AG09309 (cell line): ENCODE results near the gene CACNA1F.
A peak's percentile ranks its signal among the peaks of the same experiment; 100 is the strongest.

Experiments used
- DNase-seq: peaks from one replicate; pipeline ENCODE4 v3.0.0-alpha.2; 2010; ENCODE audit warnings: low read depth
- H3K4me3 ChIP-seq: 2 replicates; pipeline ENCODE4 v1.5.1; 2011; ENCODE audit warnings: mild to moderate bottlenecking, low read depth, low read length, moderate library complexity; ENCODE audit not compliant: control insufficient read depth
- TF ChIP-seq, protein P1 (sequence below): IDR thresholded peaks from 2 replicates; pipeline ENCODE4 v1.5.1; 2011; ENCODE audit warnings: mild to moderate bottlenecking, low read depth, low read length, inconsistent platforms; ENCODE audit not compliant: insufficient read depth, control insufficient read depth; ENCODE audit errors: missing control alignments

Gene CACNA1F

DNA sequence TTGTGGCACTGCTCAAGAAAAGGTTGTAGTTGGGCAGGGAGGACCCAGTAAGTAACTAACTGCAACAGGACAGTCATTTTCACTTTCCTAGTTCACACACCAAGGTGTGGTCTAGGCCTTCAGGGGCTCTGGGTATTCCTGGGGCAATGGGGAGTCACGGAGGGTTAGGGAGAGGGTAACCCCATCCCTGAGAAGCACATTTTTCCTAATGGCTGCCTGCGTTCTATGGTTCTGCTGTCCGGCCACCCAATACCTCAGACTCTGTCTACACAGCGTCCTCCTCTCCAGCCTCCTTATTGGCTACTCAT is 35.5 kb upstream of the CACNA1F start:
- no peak for DNase-seq
- peak overlapping the region; percentile 58 for H3K4me3 ChIP-seq
- TF ChIP-seq, protein P1, sequence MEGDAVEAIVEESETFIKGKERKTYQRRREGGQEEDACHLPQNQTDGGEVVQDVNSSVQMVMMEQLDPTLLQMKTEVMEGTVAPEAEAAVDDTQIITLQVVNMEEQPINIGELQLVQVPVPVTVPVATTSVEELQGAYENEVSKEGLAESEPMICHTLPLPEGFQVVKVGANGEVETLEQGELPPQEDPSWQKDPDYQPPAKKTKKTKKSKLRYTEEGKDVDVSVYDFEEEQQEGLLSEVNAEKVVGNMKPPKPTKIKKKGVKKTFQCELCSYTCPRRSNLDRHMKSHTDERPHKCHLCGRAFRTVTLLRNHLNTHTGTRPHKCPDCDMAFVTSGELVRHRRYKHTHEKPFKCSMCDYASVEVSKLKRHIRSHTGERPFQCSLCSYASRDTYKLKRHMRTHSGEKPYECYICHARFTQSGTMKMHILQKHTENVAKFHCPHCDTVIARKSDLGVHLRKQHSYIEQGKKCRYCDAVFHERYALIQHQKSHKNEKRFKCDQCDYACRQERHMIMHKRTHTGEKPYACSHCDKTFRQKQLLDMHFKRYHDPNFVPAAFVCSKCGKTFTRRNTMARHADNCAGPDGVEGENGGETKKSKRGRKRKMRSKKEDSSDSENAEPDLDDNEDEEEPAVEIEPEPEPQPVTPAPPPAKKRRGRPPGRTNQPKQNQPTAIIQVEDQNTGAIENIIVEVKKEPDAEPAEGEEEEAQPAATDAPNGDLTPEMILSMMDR: no peak

DNA sequence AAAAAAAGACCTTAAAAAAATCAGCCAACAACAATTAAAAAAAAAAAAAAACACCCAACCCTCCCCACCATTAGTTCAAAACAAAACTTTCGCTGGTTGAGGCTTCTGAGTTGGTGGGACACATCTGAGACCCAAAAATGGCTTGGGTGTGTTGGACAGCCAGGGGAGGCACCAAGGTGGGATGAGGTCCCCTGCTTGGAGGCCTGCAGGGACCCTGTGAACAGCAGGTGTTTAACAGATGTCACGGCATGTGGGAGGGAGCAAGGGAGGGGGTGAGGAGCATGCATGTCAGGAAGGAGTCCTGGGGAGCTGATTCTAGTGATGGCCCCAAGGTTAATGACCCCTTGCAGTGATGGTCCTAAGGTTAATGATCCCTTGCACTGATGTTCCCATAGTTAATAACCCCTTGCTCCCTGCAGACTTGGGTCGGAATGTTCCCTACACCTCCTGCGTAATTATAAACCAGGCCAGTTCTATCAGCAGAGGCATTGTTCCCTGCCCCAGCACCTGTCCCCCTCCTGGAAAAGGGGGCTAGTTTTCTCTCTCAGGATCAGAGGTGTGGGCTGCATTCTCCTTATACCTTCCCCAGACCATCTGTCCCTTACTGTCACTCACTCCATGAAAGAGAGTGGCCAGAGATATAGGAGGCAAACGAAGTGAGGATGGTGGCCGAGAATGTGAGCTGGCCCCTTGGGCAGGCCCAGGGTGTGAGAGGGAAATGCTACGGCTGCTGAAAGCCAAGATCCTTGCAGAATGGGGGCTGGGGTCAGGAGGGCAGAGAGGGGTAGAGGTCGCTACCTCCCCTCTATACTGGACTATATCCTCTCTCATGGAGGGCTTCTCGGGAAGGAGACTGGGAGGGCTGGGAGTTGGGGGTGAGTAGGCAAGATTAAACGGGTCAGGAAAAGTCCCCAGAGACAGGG is 33.6 kb upstream of the CACNA1F start:
- TF ChIP-seq, protein P1: no peak
- no peak for DNase-seq
- no peak overlapping the region for H3K4me3 ChIP-seq

DNA sequence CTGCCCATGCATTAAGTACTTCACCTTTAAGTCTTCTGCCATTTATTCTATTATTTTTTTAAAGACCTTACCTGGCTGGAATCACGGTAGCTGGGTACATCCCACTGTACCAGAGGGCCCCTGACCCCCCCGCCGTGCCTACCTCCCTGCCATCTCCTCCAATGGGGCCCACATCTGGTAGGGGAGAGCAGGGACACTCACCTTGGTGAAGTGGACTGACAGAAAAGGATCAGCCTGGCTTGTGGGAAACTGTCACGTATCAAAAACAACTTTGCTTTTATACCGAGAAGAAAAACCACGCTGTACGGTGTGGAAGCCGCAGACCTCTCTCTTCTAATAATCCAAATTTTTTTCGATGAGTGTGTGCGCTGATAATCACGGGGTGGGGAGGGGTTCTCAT is 31.3 kb upstream of the CACNA1F start, which contains the start of gene FOXP3:
Gene FOXP3 (minus strand): TSS at position 251 of the 400 bp plus-strand sequence. CDS start 6,205 bp downstream, outside the sequence.
- no peak within 1 kb of the TSS for H3K4me3 ChIP-seq
- no peak for DNase-seq
- TF ChIP-seq, protein P1: no peak

DNA sequence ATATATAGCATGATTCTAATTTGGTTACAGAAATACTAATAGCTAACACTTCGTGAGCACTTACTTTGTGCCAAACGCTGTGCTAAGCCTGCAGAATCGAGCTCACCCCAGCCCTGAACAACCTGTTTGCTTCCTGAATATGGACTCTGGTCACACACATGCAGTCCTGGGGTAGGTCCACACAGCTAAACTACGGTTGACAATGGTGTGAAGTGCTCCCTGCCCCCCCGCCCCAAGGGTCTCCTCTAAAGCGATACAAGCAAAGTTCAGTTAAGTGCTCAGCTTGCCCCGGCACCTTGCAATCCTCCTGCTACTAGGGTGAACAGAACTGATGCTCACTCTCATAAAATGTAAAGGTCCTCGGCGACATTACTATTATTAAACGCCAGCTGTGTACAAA is 30.5 kb upstream of the CACNA1F start:
- H3K4me3 ChIP-seq: no peak overlapping the region
- TF ChIP-seq, protein P1: no peak
- no peak for DNase-seq

DNA sequence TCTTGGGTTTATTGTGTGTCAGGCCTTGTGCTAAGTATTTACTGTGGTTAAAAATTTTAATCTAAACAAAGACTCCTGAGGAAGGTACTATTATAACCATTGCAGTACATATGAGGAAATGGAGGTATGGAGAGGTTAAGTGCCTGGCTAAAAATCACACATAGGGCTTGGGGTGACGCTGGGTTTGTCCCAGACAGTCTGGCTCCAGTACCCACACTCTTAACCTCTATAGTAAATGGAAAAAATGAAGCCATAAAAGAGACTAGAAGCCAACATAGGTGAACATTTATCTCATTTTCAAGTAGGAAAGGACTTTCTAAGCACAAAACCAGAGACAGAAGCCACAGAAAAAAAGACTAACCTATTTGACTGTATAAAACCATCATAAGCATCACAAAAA is 29.5 kb upstream of the CACNA1F start:
- TF ChIP-seq, protein P1: no peak
- no peak overlapping the region for H3K4me3 ChIP-seq
- no peak for DNase-seq

DNA sequence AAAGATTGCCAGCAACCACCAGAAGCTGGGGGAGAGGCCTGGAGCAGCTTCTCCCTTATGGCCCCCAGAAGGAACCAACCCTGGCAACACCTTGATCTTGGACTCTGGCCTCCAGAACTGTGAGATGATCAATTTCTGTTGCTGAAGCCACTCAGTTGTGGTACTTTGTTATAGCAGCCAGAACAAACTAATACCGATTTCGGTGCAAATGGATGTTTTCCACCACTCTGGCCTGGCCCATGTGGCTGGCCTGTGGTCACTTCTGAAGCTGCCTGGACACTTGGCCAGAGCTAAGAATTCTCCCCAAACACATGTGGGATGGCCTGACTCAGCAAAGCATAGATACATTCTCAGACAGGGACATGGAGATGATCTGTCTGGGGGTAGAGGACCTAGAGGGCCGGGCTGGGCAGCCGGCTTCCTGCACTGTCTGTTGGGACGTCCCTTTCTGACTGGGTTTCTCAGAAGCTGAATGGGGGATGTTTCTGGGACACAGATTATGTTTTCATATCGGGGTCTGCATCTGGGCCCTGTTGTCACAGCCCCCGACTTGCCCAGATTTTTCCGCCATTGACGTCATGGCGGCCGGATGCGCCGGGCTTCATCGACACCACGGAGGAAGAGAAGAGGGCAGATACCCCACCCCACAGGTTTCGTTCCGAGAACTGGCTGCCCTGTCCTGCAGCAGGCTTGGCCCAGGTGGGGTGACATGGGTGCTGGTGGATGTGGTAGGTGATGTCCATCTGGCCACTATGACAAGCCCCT is 27.3 kb upstream of the CACNA1F start:
- TF ChIP-seq, protein P1: no peak
- H3K4me3 ChIP-seq: no peak overlapping the region
- DNase-seq: no peak
